Gastrocnemius medialis (tissue), 4 donors: Measurements from ENCODE around the gene ARHGEF10L. TPM values are rescaled to one million over a fixed set of nuclear protein-coding genes. Genes with fewer than 3 reads are reported as not detected.

Experiments used
- ATAC-seq, 2 donors: fragments of 150-250 bp; one replicate each; pipeline ENCODE4 v1.9.1; 2016
- DNase-seq, 2 donors: peaks; one replicate each; pipeline ENCODE4 v3.0.0-alpha.2; 2019
- H3K27ac ChIP-seq, 4 donors: fragments of 200-600 bp; sonication (generic); 1 replicate in 1 of 4; 2 replicates in 3 of 4; pipeline ENCODE4 v1.5.1; 2016 to 2018; ENCODE audit warnings: mild to moderate bottlenecking in 2 of 4, moderate library complexity in 1 of 4
- H3K27me3 ChIP-seq, 3 donors: fragments of 200-600 bp; sonication (generic) in 2 of 3; 1 replicate in 1 of 3; 2 replicates in 2 of 3; pipeline versions ENCODE4 v1.5.1 to v1.6.0; 2016 to 2019; ENCODE audit warnings: mild to moderate bottlenecking in 1 of 3, moderate library complexity in 1 of 3
- H3K36me3 ChIP-seq, 2 donors: fragments of 200-600 bp; sonication (generic) in 1 of 2; one replicate each; pipeline ENCODE4 v1.5.1; 2017 to 2018
- H3K4me1 ChIP-seq, 2 donors: fragments of 200-600 bp; sonication (generic) in 1 of 2; one replicate each; pipeline ENCODE4 v1.5.1; 2016 to 2017; ENCODE audit warnings: mild to moderate bottlenecking in 2 of 2
- H3K4me3 ChIP-seq, 4 donors: fragments of 200-600 bp; sonication (generic) in 3 of 4; 1 replicate in 1 of 4; 2 replicates in 3 of 4; pipeline ENCODE4 v1.5.1; 2016 to 2019; ENCODE audit warnings: mild to moderate bottlenecking in 2 of 4
- H3K9me3 ChIP-seq, 3 donors: fragments of 200-600 bp; sonication (generic) in 2 of 3; 1 replicate in 1 of 3; 2 replicates in 2 of 3; pipeline ENCODE4 v1.5.1; 2016 to 2019
- POLR2A ChIP-seq, 2 donors: fragments of 450-650 bp; IDR thresholded peaks; one replicate each; pipeline ENCODE4 v1.6.1; 2017; ENCODE audit warnings: antibody characterized with exemption in 2 of 2, mild to moderate bottlenecking in 2 of 2, moderate library complexity in 2 of 2
- in situ Hi-C, 4 donors: fragments of 200-750 bp; cut with MboI; loops; one replicate each; pipeline versions ENCODE4 v1.15.0 to v1.8.0; 2017; ENCODE audit warnings: low sequenced_read_pairs in 4 of 4
- intact Hi-C: fragments of 100-400 bp; cut with DNase I; formaldehyde crosslinking; loops from one replicate; pipeline ENCODE4 v1.15.1; 2023; ENCODE audit warnings: low total_unique reads
- total RNA-seq, 4 donors: library from RNA; depleted of rRNA; stranded (reverse); fragments of >200 nt; gene quantifications; one replicate each; pipeline versions ENCODE4 v1.1.0 to v1.2.3, GENCODE V29; 2016
- TF ChIP-seq, protein P1 (sequence below), 5 experiments: fragments of 450-650 bp in 3 of 5; fragments of 200-600 bp in 2 of 5; sonication (generic) in 2 of 5; IDR thresholded peaks in 4 of 5; conservative IDR thresholded peaks in 1 of 5; 1 replicate in 4 of 5; 2 replicates in 1 of 5; pipeline ENCODE4 v1.5.1; 2016 to 2019; ENCODE audit warnings: antibody characterized with exemption in 5 of 5, mild to moderate bottlenecking in 3 of 5, moderate library complexity in 3 of 5

ARHGEF10L gene
- total RNA-seq, 4 donors from 2014 or later = 21.2 to 111 (median 73.8) TPM

GRCh38 chr1:17733661-17734060 is 194.2 kb downstream of the ARHGEF10L start:
- Histone ChIP-seq H3K4me1 (no peaks in the 10 kb centered on the region), H3K9me3 (no peaks in the 10 kb centered on the region), H3K4me3 (no peak overlapping the region), H3K27ac (no peak overlapping the region), H3K36me3 (no peaks in the 10 kb centered on the region), H3K27me3 (no peaks in the 10 kb centered on the region)
- intact Hi-C loops = no loop called here
- TF ChIP-seq POLR2A (IDR thresholded peaks at IDR 0.05) = no peak
- TF ChIP-seq, protein P1, sequence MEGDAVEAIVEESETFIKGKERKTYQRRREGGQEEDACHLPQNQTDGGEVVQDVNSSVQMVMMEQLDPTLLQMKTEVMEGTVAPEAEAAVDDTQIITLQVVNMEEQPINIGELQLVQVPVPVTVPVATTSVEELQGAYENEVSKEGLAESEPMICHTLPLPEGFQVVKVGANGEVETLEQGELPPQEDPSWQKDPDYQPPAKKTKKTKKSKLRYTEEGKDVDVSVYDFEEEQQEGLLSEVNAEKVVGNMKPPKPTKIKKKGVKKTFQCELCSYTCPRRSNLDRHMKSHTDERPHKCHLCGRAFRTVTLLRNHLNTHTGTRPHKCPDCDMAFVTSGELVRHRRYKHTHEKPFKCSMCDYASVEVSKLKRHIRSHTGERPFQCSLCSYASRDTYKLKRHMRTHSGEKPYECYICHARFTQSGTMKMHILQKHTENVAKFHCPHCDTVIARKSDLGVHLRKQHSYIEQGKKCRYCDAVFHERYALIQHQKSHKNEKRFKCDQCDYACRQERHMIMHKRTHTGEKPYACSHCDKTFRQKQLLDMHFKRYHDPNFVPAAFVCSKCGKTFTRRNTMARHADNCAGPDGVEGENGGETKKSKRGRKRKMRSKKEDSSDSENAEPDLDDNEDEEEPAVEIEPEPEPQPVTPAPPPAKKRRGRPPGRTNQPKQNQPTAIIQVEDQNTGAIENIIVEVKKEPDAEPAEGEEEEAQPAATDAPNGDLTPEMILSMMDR (IDR thresholded peaks at IDR 0.05 in 4 of 5, conservative IDR thresholded peaks at IDR 0.05 in 1 of 5) = no peak
- in situ Hi-C loops = no loop called here
- no peak for ATAC-seq
- DNase-seq = no peak

DNA sequence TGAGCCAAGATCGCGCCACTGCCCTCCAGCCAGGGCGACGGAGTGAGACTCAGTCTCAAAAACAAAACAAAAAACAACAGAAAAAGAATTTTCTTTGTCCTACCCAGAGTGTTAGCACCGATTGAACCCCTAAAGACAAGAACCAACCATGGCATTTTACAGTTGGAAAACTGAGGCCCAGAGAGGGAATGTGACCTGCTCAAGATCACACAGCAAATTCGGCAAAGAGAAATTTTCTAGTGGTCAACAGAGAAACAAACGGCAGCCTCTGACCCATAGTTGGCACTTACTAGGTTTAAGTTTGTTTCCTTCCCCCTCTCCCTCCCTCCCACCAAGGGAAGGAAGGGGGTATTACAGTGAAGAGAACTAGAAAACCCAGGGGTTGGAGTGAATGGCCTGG is 195.1 kb downstream of the ARHGEF10L start:
- H3K27me3 ChIP-seq = no peaks in the 10 kb centered on the region
- no peaks in the 10 kb centered on the region for H3K36me3 ChIP-seq
- ATAC-seq (no peak), DNase-seq (no peak)
- in situ Hi-C loops (no loop called here), intact Hi-C loops (no loop called here)
- no peaks in the 10 kb centered on the region for H3K4me1 ChIP-seq
- H3K4me3 ChIP-seq = no peak overlapping the region
- H3K9me3 ChIP-seq = no peaks in the 10 kb centered on the region
- TF ChIP-seq POLR2A (IDR thresholded peaks at IDR 0.05) = no peak
- H3K27ac ChIP-seq = no peak overlapping the region

- no peak for DNase-seq
- no peaks in the 10 kb centered on the region for H3K36me3 ChIP-seq
- intact Hi-C loops = no loop called here
- H3K4me1 ChIP-seq = no peaks in the 10 kb centered on the region
- no peak for ATAC-seq
- TF ChIP-seq, protein P1 (IDR thresholded peaks at IDR 0.05 in 4 of 5, conservative IDR thresholded peaks at IDR 0.05 in 1 of 5) = no peak
- no peak for TF ChIP-seq POLR2A (IDR thresholded peaks at IDR 0.05)
- no peak overlapping the region for H3K4me3 ChIP-seq
- in situ Hi-C loops = no loop called here
- no peak overlapping the region for H3K27ac ChIP-seq
- H3K9me3 ChIP-seq = no peaks in the 10 kb centered on the region
- H3K27me3 ChIP-seq = peaks cover 0 to 1% (median 0%) of the 10 kb centered on the region in 3 donors
These were observed 195.8 kb downstream of the ARHGEF10L start for GRCh38 chr1:17735348-17735747.

- Histone ChIP-seq H3K9me3 (no peaks in the 10 kb centered on the region), H3K4me3 (no peak overlapping the region), H3K4me1 (no peaks in the 10 kb centered on the region), H3K36me3 (no peaks in the 10 kb centered on the region), H3K27ac (no peak overlapping the region), H3K27me3 (peaks cover 0 to 6% (median 4%) of the 10 kb centered on the region in 3 donors)
- TF ChIP-seq, protein P1 (IDR thresholded peaks at IDR 0.05 in 4 of 5, conservative IDR thresholded peaks at IDR 0.05 in 1 of 5) = no peak
- TF ChIP-seq POLR2A (IDR thresholded peaks at IDR 0.05) = no peak
- no peak for DNase-seq
- ATAC-seq = no peak
- intact Hi-C loops (no loop called here), in situ Hi-C loops (no loop called here)
These were observed 196.3 kb downstream of the ARHGEF10L start for GRCh38 chr1:17735793-17736192.

GRCh38 chr1:17736625-17737024 is 197.1 kb downstream of the ARHGEF10L start:
- intact Hi-C loops = no loop called here
- DNase-seq (no peak), ATAC-seq (no peak)

More at GRCh38 chr1:17736625-17737024, 197.1 kb downstream of the ARHGEF10L start:
- no peak overlapping the region for H3K27ac ChIP-seq
- H3K9me3 ChIP-seq = no peaks in the 10 kb centered on the region
- no peak overlapping the region for H3K4me3 ChIP-seq
- in situ Hi-C loops = no loop called here
- H3K27me3 ChIP-seq = peaks cover 8 to 10% (median 10%) of the 10 kb centered on the region in 3 donors
- no peaks in the 10 kb centered on the region for H3K36me3 ChIP-seq
- TF ChIP-seq, protein P1 (IDR thresholded peaks at IDR 0.05 in 4 of 5, conservative IDR thresholded peaks at IDR 0.05 in 1 of 5) = no peak
- H3K4me1 ChIP-seq = no peaks in the 10 kb centered on the region
